ENCODE data around the gene DNAJC12. TPM values are rescaled to one million over a fixed set of nuclear protein-coding genes. Genes with fewer than 3 reads are reported as not detected.

The DNAJC12 gene
- total and polyA plus RNA-seq, 2 of the 8 experiments (the other 6 are each of a cell fraction or from before 2014, with no cell fraction given): 0.86 to 4.2 TPM

DNA sequence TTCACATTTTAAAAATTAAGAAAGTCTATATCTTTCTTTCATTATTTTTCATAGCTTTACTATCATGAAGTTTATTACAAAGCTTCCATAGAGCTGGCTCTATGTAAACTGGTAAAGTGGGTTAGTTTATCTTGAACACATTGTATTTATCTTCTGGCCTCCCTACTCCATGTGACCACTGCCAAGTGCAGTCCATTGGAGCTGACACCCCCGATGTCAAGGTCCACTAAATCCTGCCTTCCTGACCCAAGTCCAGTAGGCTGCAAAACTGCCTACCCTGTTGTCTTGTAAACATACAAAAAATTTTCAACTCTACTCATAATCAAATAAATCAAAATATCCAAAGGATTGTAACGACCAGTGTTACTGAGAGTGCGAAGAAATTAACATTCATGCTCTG lies 10.2 kb downstream of the DNAJC12 start:
- H3K23ac ChIP-seq (ENCODE audit: insufficient read length): no peak overlapping the region
- no peak overlapping the region for H2BK20ac ChIP-seq (ENCODE audit: low read length)
- no peak overlapping the region for H3K4me3 ChIP-seq (ENCODE audit: extremely low read depth in 1 of 4, insufficient read depth in 2 of 4, low read depth in 3 of 4, low read length in 4 of 4)
- H3K9ac ChIP-seq (replicated peaks in 1 of 4; ENCODE audit: extremely low read depth in 1 of 4, low read depth in 3 of 4, low read length in 3 of 4): no peak overlapping the region
- no peaks in the 10 kb centered on the region for H3K9me3 ChIP-seq (ENCODE audit: insufficient read depth in 2 of 2, low read depth in 1 of 2, low read length in 1 of 2)
- FAIRE-seq (no peak), DNase-seq (ENCODE audit: low read depth in 1 of 2, low spot score in 2 of 2) (no peak)
- no peak overlapping the region for H2AFZ ChIP-seq (ENCODE audit: low read length)
- H3K27ac ChIP-seq (ENCODE audit: low read depth, low read length): no peak overlapping the region
- H3K4ac ChIP-seq (replicated peaks; ENCODE audit: insufficient read length, low read depth, low read length): no peak overlapping the region
- CTCF ChIA-PET (ENCODE audit: partially characterized antibody): interaction anchor here (0.6 kb wide), 1 partner anchor 667 kb away, joined by 3 read pairs; no protein-coding TSS in a partner anchor
- WGBS, 2 experiments (ENCODE audit: extremely low coverage in 1 of 2, insufficient coverage in 1 of 2, insufficient read length in 1 of 2, insufficient replicate concordance in 2 of 2, low coverage in 1 of 2, low lambda C conversion rate in 2 of 2, missing lambda C conversion rate in 1 of 2): 93% methylated on average over 3 of the region's 3 CpGs; no CpG with 5 or more reads in 1 of the 2 experiments
- no peaks in the 10 kb centered on the region for H3K27me3 ChIP-seq (replicated peaks in 1 of 4; ENCODE audit: control insufficient read depth in 3 of 4, extremely low read depth in 1 of 4, insufficient read depth in 3 of 4, low read length in 3 of 4)
- no peak overlapping the region for H4K5ac ChIP-seq (ENCODE audit: insufficient read length, low read depth, low read length)
- H3K4me1 ChIP-seq (replicated peaks in 1 of 4; ENCODE audit: control insufficient read depth in 3 of 4, insufficient read depth in 4 of 4, low read length in 3 of 4): peaks cover 0 to 2% (median under 1%) of the 10 kb centered on the region in 4 experiments; a peak in 1 of 7 replicates
- no peak overlapping the region for H2BK5ac ChIP-seq (ENCODE audit: low read depth, low read length)
- no peaks in the 10 kb centered on the region for H3K79me1 ChIP-seq (ENCODE audit: low read depth, low read length)
- H2BK15ac ChIP-seq (ENCODE audit: low read length): no peak overlapping the region
- H4K20me1 ChIP-seq (replicated peaks in 1 of 2; ENCODE audit: control insufficient read depth in 1 of 2, insufficient read depth in 2 of 2, low read length in 2 of 2): no peaks in the 10 kb centered on the region
- no peak overlapping the region for H2AK5ac ChIP-seq (ENCODE audit: low read depth, low read length)
- H3K14ac ChIP-seq (ENCODE audit: insufficient read length): no peak overlapping the region
- no peaks in the 10 kb centered on the region for H3K23me2 ChIP-seq (ENCODE audit: low read depth, low read length)
- no peak overlapping the region for H4K91ac ChIP-seq (replicated peaks; ENCODE audit: insufficient read length, low read length)
- no peak overlapping the region for H3K18ac ChIP-seq (ENCODE audit: extremely low read depth, low read length)
- POLR2A ChIA-PET (ENCODE audit: partially characterized antibody): interaction anchor here (0.6 to 1.5 kb wide), 3 partner anchors 8 to 11 kb away, joined by 3 to 4 read pairs (median 3); partner anchors contain the start of gene DNAJC12
- H3K56ac ChIP-seq (replicated peaks; ENCODE audit: insufficient read length, low read depth, low read length): no peak overlapping the region
- H3K4me2 ChIP-seq (ENCODE audit: insufficient read depth in 1 of 2, low read depth in 2 of 2, low read length in 2 of 2): no peak overlapping the region
- no peak overlapping the region for H4K8ac ChIP-seq (ENCODE audit: extremely low read depth, insufficient read depth, low read length)
- H3K36me3 ChIP-seq (ENCODE audit: control insufficient read depth in 2 of 4, insufficient read depth in 4 of 4, low read length in 3 of 4): no peaks in the 10 kb centered on the region; a peak in 1 of 8 replicates
- H3K79me2 ChIP-seq (ENCODE audit: control insufficient read depth in 1 of 2, insufficient read depth in 2 of 2, low read length in 2 of 2): no peaks in the 10 kb centered on the region
- H2BK12ac ChIP-seq (ENCODE audit: low read depth, low read length): no peak overlapping the region
- no peak overlapping the region for H2BK120ac ChIP-seq (replicated peaks; ENCODE audit: low read depth, low read length)
- TF ChIP-seq RFX5 (IDR thresholded peaks at IDR 0.05; ENCODE audit: borderline replicate concordance, low read depth, low read length) (no peak), FOSL1 (IDR thresholded peaks at IDR 0.05; ENCODE audit: insufficient read depth, low read depth, low read length) (no peak), GABPA (IDR thresholded peaks at IDR 0.05; ENCODE audit: borderline replicate concordance, insufficient read depth, low read length) (no peak), SIRT6 (IDR thresholded peaks at IDR 0.05; ENCODE audit: low read length) (no peak), SP1 (IDR thresholded peaks at IDR 0.05; ENCODE audit: low read depth, low read length) (no peak), RAD21 (IDR thresholded peaks at IDR 0.05 in 1 of 2, conservative IDR thresholded peaks at IDR 0.05 in 1 of 2; ENCODE audit: low read depth in 2 of 2, low read length in 2 of 2) (no peak), CHD2 (IDR thresholded peaks at IDR 0.05; ENCODE audit: low read length) (no peak), EP300 (IDR thresholded peaks at IDR 0.05; ENCODE audit: borderline replicate concordance in 1 of 2, low read depth in 2 of 2, low read length in 2 of 2) (no peak)
- TF ChIP-seq, protein P1, sequence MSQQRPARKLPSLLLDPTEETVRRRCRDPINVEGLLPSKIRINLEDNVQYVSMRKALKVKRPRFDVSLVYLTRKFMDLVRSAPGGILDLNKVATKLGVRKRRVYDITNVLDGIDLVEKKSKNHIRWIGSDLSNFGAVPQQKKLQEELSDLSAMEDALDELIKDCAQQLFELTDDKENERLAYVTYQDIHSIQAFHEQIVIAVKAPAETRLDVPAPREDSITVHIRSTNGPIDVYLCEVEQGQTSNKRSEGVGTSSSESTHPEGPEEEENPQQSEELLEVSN (IDR thresholded peaks at IDR 0.05): no peak
- TF ChIP-seq, protein P2, sequence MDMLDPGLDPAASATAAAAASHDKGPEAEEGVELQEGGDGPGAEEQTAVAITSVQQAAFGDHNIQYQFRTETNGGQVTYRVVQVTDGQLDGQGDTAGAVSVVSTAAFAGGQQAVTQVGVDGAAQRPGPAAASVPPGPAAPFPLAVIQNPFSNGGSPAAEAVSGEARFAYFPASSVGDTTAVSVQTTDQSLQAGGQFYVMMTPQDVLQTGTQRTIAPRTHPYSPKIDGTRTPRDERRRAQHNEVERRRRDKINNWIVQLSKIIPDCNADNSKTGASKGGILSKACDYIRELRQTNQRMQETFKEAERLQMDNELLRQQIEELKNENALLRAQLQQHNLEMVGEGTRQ (IDR thresholded peaks at IDR 0.05; ENCODE audit: low read length): no peak
- TF ChIP-seq, protein P3, sequence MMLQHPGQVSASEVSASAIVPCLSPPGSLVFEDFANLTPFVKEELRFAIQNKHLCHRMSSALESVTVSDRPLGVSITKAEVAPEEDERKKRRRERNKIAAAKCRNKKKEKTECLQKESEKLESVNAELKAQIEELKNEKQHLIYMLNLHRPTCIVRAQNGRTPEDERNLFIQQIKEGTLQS (IDR thresholded peaks at IDR 0.05; ENCODE audit: insufficient read depth, low read depth, low read length): no peak
